ENCODE results near the gene FAM209A.

DNA sequence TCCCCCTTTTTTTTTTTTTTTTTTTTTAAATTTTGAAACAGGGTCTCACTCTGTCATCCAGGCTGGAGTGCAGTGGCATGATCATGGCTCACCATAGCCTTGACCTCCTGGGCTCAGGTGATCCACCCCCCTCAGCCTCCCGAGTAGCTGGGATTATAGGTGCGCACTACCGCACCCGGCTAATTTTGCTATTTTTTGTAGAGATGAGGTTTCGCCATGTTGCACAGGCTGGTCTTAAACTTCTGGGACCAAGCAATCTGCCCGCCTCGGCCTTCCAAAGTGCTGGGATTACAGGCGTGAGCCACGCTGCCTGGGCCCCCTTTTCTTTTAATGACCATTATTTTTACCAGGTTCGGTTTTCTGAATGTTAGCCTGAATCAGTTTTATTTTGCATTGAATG lies 5.0 kb upstream of the FAM209A start:
- TF ChIP-seq, protein P1, sequence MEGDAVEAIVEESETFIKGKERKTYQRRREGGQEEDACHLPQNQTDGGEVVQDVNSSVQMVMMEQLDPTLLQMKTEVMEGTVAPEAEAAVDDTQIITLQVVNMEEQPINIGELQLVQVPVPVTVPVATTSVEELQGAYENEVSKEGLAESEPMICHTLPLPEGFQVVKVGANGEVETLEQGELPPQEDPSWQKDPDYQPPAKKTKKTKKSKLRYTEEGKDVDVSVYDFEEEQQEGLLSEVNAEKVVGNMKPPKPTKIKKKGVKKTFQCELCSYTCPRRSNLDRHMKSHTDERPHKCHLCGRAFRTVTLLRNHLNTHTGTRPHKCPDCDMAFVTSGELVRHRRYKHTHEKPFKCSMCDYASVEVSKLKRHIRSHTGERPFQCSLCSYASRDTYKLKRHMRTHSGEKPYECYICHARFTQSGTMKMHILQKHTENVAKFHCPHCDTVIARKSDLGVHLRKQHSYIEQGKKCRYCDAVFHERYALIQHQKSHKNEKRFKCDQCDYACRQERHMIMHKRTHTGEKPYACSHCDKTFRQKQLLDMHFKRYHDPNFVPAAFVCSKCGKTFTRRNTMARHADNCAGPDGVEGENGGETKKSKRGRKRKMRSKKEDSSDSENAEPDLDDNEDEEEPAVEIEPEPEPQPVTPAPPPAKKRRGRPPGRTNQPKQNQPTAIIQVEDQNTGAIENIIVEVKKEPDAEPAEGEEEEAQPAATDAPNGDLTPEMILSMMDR (optimal IDR thresholded peaks at IDR 0.05 in 1 of 3, IDR thresholded peaks at IDR 0.05 in 1 of 3, conservative IDR thresholded peaks at IDR 0.05 in 1 of 3; ENCODE audit: extremely low read depth in 1 of 3, insufficient read depth in 2 of 3, low read length in 3 of 3): no peak
- TF ChIP-seq EZH2 (IDR thresholded peaks at IDR 0.05; ENCODE audit: low read length): no peak

Data from keratinocyte (primary cell).